ENCODE results near the gene COL23A1.

DNA sequence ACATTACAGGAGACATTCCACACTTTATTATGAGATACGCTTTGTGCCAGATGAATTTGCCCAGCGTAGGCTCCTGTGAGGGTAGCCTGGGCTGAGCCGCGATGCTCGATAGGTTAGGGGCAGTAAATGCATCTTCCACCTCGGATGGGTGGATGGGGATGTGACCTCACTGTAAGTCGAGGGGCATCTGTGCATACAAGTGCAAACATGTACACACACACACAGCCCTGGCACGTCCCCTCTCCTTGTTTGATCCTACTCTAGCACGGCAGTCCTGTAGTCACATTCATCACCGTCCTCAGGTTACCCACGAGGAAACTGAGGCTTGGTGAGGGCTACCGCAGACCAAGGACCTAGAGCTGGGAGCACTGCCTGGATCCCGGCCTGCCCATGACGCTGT is 166.8 kb downstream of the COL23A1 start:
- TF ChIP-seq POLR2A (IDR thresholded peaks at IDR 0.05), result no peak
- TF ChIP-seq, protein P1, sequence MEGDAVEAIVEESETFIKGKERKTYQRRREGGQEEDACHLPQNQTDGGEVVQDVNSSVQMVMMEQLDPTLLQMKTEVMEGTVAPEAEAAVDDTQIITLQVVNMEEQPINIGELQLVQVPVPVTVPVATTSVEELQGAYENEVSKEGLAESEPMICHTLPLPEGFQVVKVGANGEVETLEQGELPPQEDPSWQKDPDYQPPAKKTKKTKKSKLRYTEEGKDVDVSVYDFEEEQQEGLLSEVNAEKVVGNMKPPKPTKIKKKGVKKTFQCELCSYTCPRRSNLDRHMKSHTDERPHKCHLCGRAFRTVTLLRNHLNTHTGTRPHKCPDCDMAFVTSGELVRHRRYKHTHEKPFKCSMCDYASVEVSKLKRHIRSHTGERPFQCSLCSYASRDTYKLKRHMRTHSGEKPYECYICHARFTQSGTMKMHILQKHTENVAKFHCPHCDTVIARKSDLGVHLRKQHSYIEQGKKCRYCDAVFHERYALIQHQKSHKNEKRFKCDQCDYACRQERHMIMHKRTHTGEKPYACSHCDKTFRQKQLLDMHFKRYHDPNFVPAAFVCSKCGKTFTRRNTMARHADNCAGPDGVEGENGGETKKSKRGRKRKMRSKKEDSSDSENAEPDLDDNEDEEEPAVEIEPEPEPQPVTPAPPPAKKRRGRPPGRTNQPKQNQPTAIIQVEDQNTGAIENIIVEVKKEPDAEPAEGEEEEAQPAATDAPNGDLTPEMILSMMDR (IDR thresholded peaks at IDR 0.05), result no peak

Data from lower leg skin (tissue), 3 donors.